OCI-LY7 (cell line): ENCODE results near the gene MPLKIP. TPM values are rescaled to one million over a fixed set of nuclear protein-coding genes. Genes with fewer than 3 reads are reported as not detected.
"Not testable (repeated sequence)": the region's sequence is repeated elsewhere in the genome, so short reads cannot be mapped to it uniquely, and the experiment has no call there.

Experiments
- BruUV-seq: library from RNA; stranded (reverse); fragments of 400-500 nt; replicated peaks from 2 replicates; lab custom pipeline; 2021; lab: Mats Ljungman, UMichigan
- CTCF ChIA-PET: fragments of 300-600 bp; sonication (Branson Sonifier 250); formaldehyde crosslinking; loops from one replicate; lab custom pipeline; 2022; ENCODE audit warnings: antibody characterized with exemption; ENCODE audit not compliant: unreplicated experiment; lab: Charles Lee
- POLR2A ChIA-PET: fragments of 300-600 bp; sonication (Branson Sonifier 250); formaldehyde crosslinking; loops from one replicate; lab custom pipeline; 2022; ENCODE audit warnings: antibody characterized with exemption; lab: Charles Lee
- DNase-seq: peaks from one replicate; pipeline ENCODE4 v3.0.0-alpha.2; 2015; ENCODE audit warnings: low spot score
- H2AFZ ChIP-seq: fragments of 200-600 bp; sonication (generic), shearing (Covaris generic); 2 replicates; pipeline ENCODE4 v1.6.1; 2014; ENCODE audit warnings: mild to moderate bottlenecking, antibody characterized with exemption, low read length, moderate library complexity
- H3K27ac ChIP-seq: fragments of 200-600 bp; sonication (generic); 2 replicates; pipeline ENCODE4 v1.5.1; 2014; ENCODE audit warnings: mixed run types, low read depth, mild to moderate bottlenecking, moderate library complexity, low read length, inconsistent platforms; ENCODE audit not compliant: poor library complexity, severe bottlenecking
- H3K36me3 ChIP-seq: fragments of 200-600 bp; sonication (generic); 2 replicates; pipeline ENCODE4 v1.6.1; 2014; ENCODE audit warnings: mild to moderate bottlenecking, antibody characterized with exemption, low read length, moderate library complexity, mixed read lengths; ENCODE audit not compliant: insufficient read depth
- H3K4me1 ChIP-seq: fragments of 200-600 bp; sonication (generic); 2 replicates; pipeline ENCODE4 v1.5.1; 2014; ENCODE audit warnings: mild to moderate bottlenecking, low read length; ENCODE audit not compliant: insufficient read depth, poor library complexity, severe bottlenecking
- H3K4me2 ChIP-seq: fragments of 200-600 bp; sonication (generic); 2 replicates; pipeline ENCODE4 v1.6.1; 2014; ENCODE audit warnings: mild to moderate bottlenecking, low read length
- H3K4me3 ChIP-seq: fragments of 200-600 bp; sonication (generic); 2 replicates; pipeline ENCODE4 v1.5.1; 2014; ENCODE audit warnings: mild to moderate bottlenecking, low read depth, low read length; ENCODE audit not compliant: poor library complexity, severe bottlenecking
- H3K79me2 ChIP-seq: fragments of 200-600 bp; sonication (generic); 2 replicates; pipeline ENCODE4 v1.6.1; 2016; ENCODE audit warnings: low read depth, mild to moderate bottlenecking, low read length, moderate library complexity, mixed read lengths; ENCODE audit not compliant: insufficient read depth
- H3K9me2 ChIP-seq: fragments of 200-600 bp; sonication (generic); 2 replicates; pipeline ENCODE4 v1.6.1; 2016; ENCODE audit warnings: mild to moderate bottlenecking, low read length, mixed read lengths; ENCODE audit not compliant: insufficient read depth
- H3K9me3 ChIP-seq: fragments of 200-600 bp; sonication (generic); 2 replicates; pipeline ENCODE4 v1.6.1; 2014; ENCODE audit warnings: mild to moderate bottlenecking, mixed run types, low read length, mixed read lengths
- H4K20me1 ChIP-seq: fragments of 200-600 bp; sonication (generic); 2 replicates; pipeline ENCODE4 v1.6.1; 2014; ENCODE audit warnings: mild to moderate bottlenecking, antibody characterized with exemption, low read length, moderate library complexity, mixed read lengths; ENCODE audit not compliant: insufficient read depth
- EZH2phosphoT487 ChIP-seq: fragments of 200-600 bp; sonication (generic); IDR thresholded peaks from 2 replicates; pipeline ENCODE4 v1.6.1; 2018; ENCODE audit warnings: low read depth, borderline replicate concordance, mild to moderate bottlenecking, mixed run types, antibody characterized with exemption, low read length, moderate library complexity, mixed read lengths
- intact Hi-C: fragments of 100-400 bp; cut with micrococcal nuclease; formaldehyde crosslinking; loops from one replicate; pipeline ENCODE4 v1.10.0; 2022; ENCODE audit not compliant: unreplicated experiment
- total RNA-seq, 2 experiments: library from RNA; depleted of rRNA in 1 of 2; stranded (reverse); fragments of >200 nt in 1 of 2; shearing (Covaris generic) in 1 of 2; gene quantifications; 2 replicates each; pipeline ENCODE4 v1.2.3, GENCODE V29; 2014 to 2022
- TF ChIP-seq, protein P1 (sequence below): fragments of 200-600 bp; sonication (generic); conservative IDR thresholded peaks from 2 replicates; pipeline ENCODE4 v1.5.1; 2014; ENCODE audit warnings: mild to moderate bottlenecking, antibody characterized with exemption, low read length, moderate library complexity, mixed read lengths

The MPLKIP gene
- total RNA-seq, 2 experiments from 2014 or later = 44.1 to 46.3 TPM

GRCh38 chr7:40133561-40134427 lies 628 bp downstream of the MPLKIP start:
- Histone ChIP-seq H3K9me2 (no peaks in the 10 kb centered on the region), H4K20me1 (peaks cover 18% of the 10 kb centered on the region), H3K4me1 (peaks cover 18% of the 10 kb centered on the region), H3K9me3 (no peaks in the 10 kb centered on the region), H3K27ac (peak overlapping the region; percentile 89), H3K4me3 (peak overlapping the region; percentile 100), H3K79me2 (peaks cover 49% of the 10 kb centered on the region), H3K36me3 (peaks cover 44% of the 10 kb centered on the region), H3K4me2 (peak overlapping the region; percentile 96), H2AFZ (peak overlapping the region; percentile 79)
- TSS peak; percentile 81 for BruUV-seq
- intact Hi-C loops = loop anchor here (1.0 to 5.0 kb wide), 5 partner anchors 184 to 567 kb away; partner anchors contain the start of genes RALA and YAE1
- TF ChIP-seq EZH2phosphoT487 = no peak
- TF ChIP-seq, protein P1, sequence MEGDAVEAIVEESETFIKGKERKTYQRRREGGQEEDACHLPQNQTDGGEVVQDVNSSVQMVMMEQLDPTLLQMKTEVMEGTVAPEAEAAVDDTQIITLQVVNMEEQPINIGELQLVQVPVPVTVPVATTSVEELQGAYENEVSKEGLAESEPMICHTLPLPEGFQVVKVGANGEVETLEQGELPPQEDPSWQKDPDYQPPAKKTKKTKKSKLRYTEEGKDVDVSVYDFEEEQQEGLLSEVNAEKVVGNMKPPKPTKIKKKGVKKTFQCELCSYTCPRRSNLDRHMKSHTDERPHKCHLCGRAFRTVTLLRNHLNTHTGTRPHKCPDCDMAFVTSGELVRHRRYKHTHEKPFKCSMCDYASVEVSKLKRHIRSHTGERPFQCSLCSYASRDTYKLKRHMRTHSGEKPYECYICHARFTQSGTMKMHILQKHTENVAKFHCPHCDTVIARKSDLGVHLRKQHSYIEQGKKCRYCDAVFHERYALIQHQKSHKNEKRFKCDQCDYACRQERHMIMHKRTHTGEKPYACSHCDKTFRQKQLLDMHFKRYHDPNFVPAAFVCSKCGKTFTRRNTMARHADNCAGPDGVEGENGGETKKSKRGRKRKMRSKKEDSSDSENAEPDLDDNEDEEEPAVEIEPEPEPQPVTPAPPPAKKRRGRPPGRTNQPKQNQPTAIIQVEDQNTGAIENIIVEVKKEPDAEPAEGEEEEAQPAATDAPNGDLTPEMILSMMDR = no peak
- peak; percentile 57 for DNase-seq
- ChIA-PET CTCF (no interaction called here), POLR2A (interaction anchor here (0.5 to 2.3 kb wide), 11 partner anchors 9 to 1443 kb away, joined by 3 to 7 read pairs (median 4); no protein-coding TSS in a partner anchor)

DNA sequence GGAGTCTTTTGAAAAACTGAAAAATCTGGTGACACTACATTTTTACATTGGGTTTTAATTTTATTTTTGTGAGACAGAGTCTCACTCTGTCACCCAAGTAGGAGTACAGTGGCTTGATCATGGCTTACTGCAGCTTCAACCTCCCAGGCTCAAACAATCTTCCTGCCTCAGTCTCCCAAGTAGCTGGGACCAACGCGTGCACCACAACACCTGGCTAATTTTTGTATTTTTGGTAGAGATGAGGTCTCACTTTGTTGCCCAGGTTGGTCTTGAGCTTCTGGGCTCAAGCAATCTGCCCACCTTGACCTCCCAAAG lies 11.5 kb downstream of the MPLKIP start:
- intact Hi-C loops = no loop called here
- ChIA-PET POLR2A (no interaction called here), CTCF (no interaction called here)
- TF ChIP-seq, protein P1 = no peak
- TF ChIP-seq EZH2phosphoT487 = no peak
- Histone ChIP-seq H3K27ac (no peak overlapping the region), H3K4me3 (no peak overlapping the region), H4K20me1 (no peaks in the 10 kb centered on the region), H3K36me3 (peaks cover 10% of the 10 kb centered on the region), H3K79me2 (peaks cover under 1% of the 10 kb centered on the region; the same call in 1 of the 2 replicates), H3K4me1 (no peaks in the 10 kb centered on the region), H3K9me2 (no peaks in the 10 kb centered on the region), H3K9me3 (no peaks in the 10 kb centered on the region), H3K4me2 (no peak overlapping the region), H2AFZ (no peak overlapping the region)
- BruUV-seq = no TSS peak
- no peak for DNase-seq

- H3K27ac ChIP-seq, H4K20me1 ChIP-seq, H3K4me3 ChIP-seq, DNase-seq, H3K4me2 ChIP-seq, BruUV-seq, H3K9me2 ChIP-seq, intact Hi-C loops, H3K79me2 ChIP-seq, H3K36me3 ChIP-seq, H3K4me1 ChIP-seq, H2AFZ ChIP-seq, CTCF ChIA-PET, H3K9me3 ChIP-seq: not testable (repeated sequence)
- POLR2A ChIA-PET = interaction anchor here (0.6 kb wide), 1 partner anchor 118 kb away, joined by 4 read pairs; no protein-coding TSS in a partner anchor
These were observed 12.1 kb downstream of the MPLKIP start for GRCh38 chr7:40122100-40122939.
